HG03521 (cell line): ENCODE results near the gene PPP3CB.

Source experiments
- ATAC-seq: cut with Tn5 transposase; IDR thresholded peaks from one replicate; pipeline ENCODE4 v1.9.1; 2021; ENCODE audit warnings: mild to moderate bottlenecking, moderate library complexity; ENCODE audit not compliant: unreplicated experiment

The PPP3CB gene

GRCh38 chr10:73485320-73485719 lies 10.5 kb downstream of the PPP3CB start:
- no peak for ATAC-seq

GRCh38 chr10:73480158-73480557 lies 15.7 kb downstream of the PPP3CB start:
- ATAC-seq = no peak

GRCh38 chr10:73478636-73479035 lies 17.2 kb downstream of the PPP3CB start:
- ATAC-seq = no peak

- no peak for ATAC-seq
These were observed 24.6 kb downstream of the PPP3CB start for GRCh38 chr10:73471226-73471625.

GRCh38 chr10:73469579-73469978 lies 26.2 kb downstream of the PPP3CB start:
- ATAC-seq = no peak

GRCh38 chr10:73467206-73467605 lies 28.6 kb downstream of the PPP3CB start:
- no peak for ATAC-seq

GRCh38 chr10:73465978-73466726 lies 29.7 kb downstream of the PPP3CB start:
- no peak for ATAC-seq

GRCh38 chr10:73460897-73461296 lies 34.9 kb downstream of the PPP3CB start:
- ATAC-seq = no peak

GRCh38 chr10:73459683-73460314 lies 36.0 kb downstream of the PPP3CB start:
- no peak for ATAC-seq

GRCh38 chr10:73456187-73456890 lies 39.5 kb downstream of the PPP3CB start:
- ATAC-seq = no peak

GRCh38 chr10:73449113-73449512 lies 46.7 kb downstream of the PPP3CB start:
- no peak for ATAC-seq

- no peak for ATAC-seq
These were observed 47.4 kb downstream of the PPP3CB start for GRCh38 chr10:73448384-73448783.

- no peak for ATAC-seq
These were observed 48.9 kb downstream of the PPP3CB start for GRCh38 chr10:73446926-73447325.

GRCh38 chr10:73444457-73444856 lies 51.4 kb downstream of the PPP3CB start:
- no peak for ATAC-seq

GRCh38 chr10:73439605-73440312 lies 56.1 kb downstream of the PPP3CB start:
- ATAC-seq = no peak

- no peak for ATAC-seq
These were observed 56.8 kb downstream of the PPP3CB start for GRCh38 chr10:73439055-73439454.

GRCh38 chr10:73433538-73433867 lies 62.3 kb downstream of the PPP3CB start, which contains the start of gene MSS51:
MSS51 (minus strand) TSS chr10:73433561; CDS start chr10:73428284, 5,277 bp downstream.
- ATAC-seq = no peak

- ATAC-seq = no peak
These were observed 62.9 kb downstream of the PPP3CB start for GRCh38 chr10:73432646-73433537.

GRCh38 chr10:73426318-73426717 lies 69.5 kb downstream of the PPP3CB start:
- no peak for ATAC-seq

GRCh38 chr10:73424478-73424877 lies 71.3 kb downstream of the PPP3CB start:
- no peak for ATAC-seq
